HepG2 (cell line): Measurements from ENCODE around the gene IGF2BP3. TPM values are rescaled to one million over a fixed set of nuclear protein-coding genes. Genes with fewer than 3 reads are reported as not detected.

Source experiments
- CEBPB ChIP-seq: IDR thresholded peaks from 2 replicates; pipeline ENCODE4 v1.6.1; 2011; ENCODE audit warnings: low read depth, low read length, improper control_type of control experiment, borderline replicate concordance
- E2F2 ChIP-seq: sonication (generic); formaldehyde crosslinking; IDR thresholded peaks from 2 replicates; pipeline ENCODE4 v1.4.0; 2020; ENCODE audit warnings: missing genetic modification reagents, borderline replicate concordance
- ETV6 ChIP-seq: sonication (generic); formaldehyde crosslinking; conservative IDR thresholded peaks from 2 replicates; pipeline ENCODE4 v1.4.0; 2020; ENCODE audit warnings: missing genetic modification reagents
- FOXP4 ChIP-seq: sonication (generic); formaldehyde crosslinking; IDR thresholded peaks from 2 replicates; pipeline ENCODE4 v1.4.0; 2020; ENCODE audit warnings: missing genetic modification reagents
- HNF4G ChIP-seq, 2 experiments: sonication (generic) in 1 of 2; formaldehyde crosslinking in 1 of 2; IDR thresholded peaks; 2 replicates each; pipeline versions ENCODE4 v1.4.0 to v1.6.1; 2011 to 2020; ENCODE audit warnings: borderline replicate concordance in 2 of 2, low read depth in 2 of 2, mild to moderate bottlenecking in 2 of 2, low read length in 1 of 2, missing genetic modification reagents in 1 of 2, moderate library complexity in 1 of 2
- JARID2 ChIP-seq: sonication (generic); formaldehyde crosslinking; IDR thresholded peaks from 2 replicates; pipeline ENCODE4 v1.8.1; 2023; ENCODE audit warnings: missing genetic modification reagents, inconsistent platforms; ENCODE audit not compliant: insufficient replicate concordance
- LCORL ChIP-seq, 2 experiments: fragments of 450-650 bp in 1 of 2; sonication (generic) in 1 of 2; formaldehyde crosslinking in 1 of 2; IDR thresholded peaks; 2 replicates each; pipeline versions ENCODE4 v1.5.0 to v1.6.1; 2017 to 2020; ENCODE audit warnings: antibody characterized with exemption in 1 of 2, missing genetic modification reagents in 1 of 2
- MTF2 ChIP-seq: sonication (generic); formaldehyde crosslinking; IDR thresholded peaks from 2 replicates; pipeline ENCODE4 v1.5.0; 2020; ENCODE audit warnings: missing genetic modification reagents, borderline replicate concordance
- NR1H2 ChIP-seq: sonication (generic); formaldehyde crosslinking; IDR thresholded peaks from 2 replicates; pipeline ENCODE4 v1.8.1; 2022; ENCODE audit warnings: low read depth, missing genetic modification reagents, borderline replicate concordance
- PAWR ChIP-seq: sonication (generic); formaldehyde crosslinking; IDR thresholded peaks from 2 replicates; pipeline ENCODE4 v1.4.0; 2020; ENCODE audit warnings: missing genetic modification reagents, mild to moderate bottlenecking, borderline replicate concordance
- RARG ChIP-seq: sonication (generic); formaldehyde crosslinking; IDR thresholded peaks from 2 replicates; pipeline ENCODE4 v1.4.0; 2020; ENCODE audit warnings: low read depth, mild to moderate bottlenecking, missing genetic modification reagents
- RFX3 ChIP-seq: IDR thresholded peaks from 2 replicates; pipeline ENCODE4 v1.6.1; 2016; ENCODE audit warnings: missing biosample characterization, missing genetic modification reagents
- RNF2 ChIP-seq: fragments of 450-650 bp; conservative IDR thresholded peaks from 2 replicates; pipeline ENCODE4 v1.6.1; 2016; ENCODE audit warnings: low read depth
- SP5 ChIP-seq: IDR thresholded peaks from 2 replicates; pipeline ENCODE4 v1.6.1; 2016; ENCODE audit warnings: low read depth, borderline replicate concordance
- THAP11 ChIP-seq: IDR thresholded peaks from 2 replicates; pipeline ENCODE4 v1.6.1; 2016; ENCODE audit warnings: missing biosample characterization, missing genetic modification reagents
- ZBTB14 ChIP-seq: sonication (generic); formaldehyde crosslinking; IDR thresholded peaks from 2 replicates; pipeline ENCODE4 v1.4.0; 2020; ENCODE audit warnings: missing genetic modification reagents
- ZBTB7A ChIP-seq: sonication (generic); formaldehyde crosslinking; IDR thresholded peaks from 2 replicates; pipeline ENCODE4 v1.8.0; 2022; ENCODE audit warnings: mild to moderate bottlenecking, missing genetic modification reagents
- ZC3H13 ChIP-seq: sonication (generic); formaldehyde crosslinking; IDR thresholded peaks from 2 replicates; pipeline ENCODE4 v1.8.1; 2023; ENCODE audit warnings: mild to moderate bottlenecking, missing genetic modification reagents, moderate library complexity
- ZFYVE20 ChIP-seq: sonication (generic); formaldehyde crosslinking; IDR thresholded peaks from 2 replicates; pipeline ENCODE4 v1.8.0; 2023; ENCODE audit warnings: low read depth, mild to moderate bottlenecking, moderate library complexity, missing genetic modification reagents, borderline replicate concordance
- ZNF101 ChIP-seq: sonication (generic); formaldehyde crosslinking; IDR thresholded peaks from 2 replicates; pipeline ENCODE4 v1.4.0; 2020; ENCODE audit warnings: mild to moderate bottlenecking, low read depth, missing genetic modification reagents, borderline replicate concordance
- ZNF20 ChIP-seq: sonication (generic); formaldehyde crosslinking; IDR thresholded peaks from 2 replicates; pipeline ENCODE4 v1.4.0; 2020; ENCODE audit warnings: mild to moderate bottlenecking, moderate library complexity, missing genetic modification reagents
- ZNF235 ChIP-seq: sonication (generic); formaldehyde crosslinking; IDR thresholded peaks from 2 replicates; pipeline ENCODE4 v1.8.1; 2023; ENCODE audit warnings: mild to moderate bottlenecking, missing genetic modification reagents, borderline replicate concordance
- ZNF24 ChIP-seq: fragments of 450-650 bp; IDR thresholded peaks from 2 replicates; pipeline ENCODE4 v1.6.1; 2017; ENCODE audit warnings: antibody characterized with exemption, mild to moderate bottlenecking
- ZNF256 ChIP-seq: sonication (generic); formaldehyde crosslinking; conservative IDR thresholded peaks from 2 replicates; pipeline ENCODE4 v1.4.0; 2020; ENCODE audit warnings: missing genetic modification reagents
- ZNF326 ChIP-seq: sonication (generic); formaldehyde crosslinking; IDR thresholded peaks from 2 replicates; pipeline ENCODE4 v1.4.0; 2020; ENCODE audit warnings: missing genetic modification reagents, borderline replicate concordance
- ZNF331 ChIP-seq: sonication (generic); formaldehyde crosslinking; IDR thresholded peaks from 2 replicates; pipeline ENCODE4 v1.4.0; 2020; ENCODE audit warnings: missing genetic modification reagents
- polyA plus RNA-seq, 8 experiments: library from polyadenylated mRNA; depleted of rRNA in 3 of 8; stranded (reverse) in 7 of 8; unstranded in 1 of 8; fragments of >200 nt; fragmentation: Illumina TruSeq in 4 of 8; extraction: Trizol in 4 of 8; gene quantifications; 2 replicates each; pipeline versions ENCODE4 v1.2.1 to v1.2.3, GENCODE V29; 2011 to 2016; ENCODE audit warnings: low read depth in 4 of 8, missing spikeins in 1 of 8, mixed read lengths in 1 of 8; ENCODE audit not compliant: insufficient read depth in 1 of 8
- total RNA-seq, 5 experiments: library from RNA; depleted of rRNA; stranded (reverse); fragments of >200 nt; fragmentation: Illumina TruSeq; extraction: Trizol; gene quantifications; 2 replicates each; pipeline ENCODE4 v1.2.3, GENCODE V29; 2016; ENCODE audit warnings: low read depth in 1 of 5
- TF ChIP-seq, protein P1 (sequence below): IDR thresholded peaks from 2 replicates; pipeline ENCODE4 v1.6.1; 2016; ENCODE audit warnings: mild to moderate bottlenecking, missing biosample characterization, missing genetic modification reagents

Gene IGF2BP3
- total and polyA plus RNA-seq, 2 of the 13 experiments (the other 11 are each of a cell fraction or from before 2014, with no cell fraction given), result 37.7 to 39.5 TPM

GRCh38 chr7:23291957-23292560 is 178.2 kb downstream of the IGF2BP3 start (continued):
- no peak for TF ChIP-seq ZBTB14 (CRISPR knock-in tag)
- TF ChIP-seq ZNF235 (CRISPR knock-in tag), result no peak
- no peak for TF ChIP-seq SP5
- no peak for TF ChIP-seq MTF2
- TF ChIP-seq CEBPB, result no peak
- TF ChIP-seq LCORL (IDR thresholded peaks at IDR 0.05), result peak; percentile 33; the same call in 1 of the 2 replicates
- TF ChIP-seq LCORL (CRISPR knock-in tag; IDR thresholded peaks at IDR 0.05), result peak; percentile 68; the same call in 1 of the 2 replicates
- TF ChIP-seq JARID2 (CRISPR knock-in tag), result no peak
- no peak for TF ChIP-seq NR1H2
- TF ChIP-seq ZNF331 (CRISPR knock-in tag), result no peak
- no peak for TF ChIP-seq ETV6 (CRISPR knock-in tag)
- peak; percentile 64; the same call in 1 of the 2 replicates for TF ChIP-seq HNF4G (IDR thresholded peaks at IDR 0.05; ENCODE audit: borderline replicate concordance, low read depth, low read length)
- no peak for TF ChIP-seq HNF4G (CRISPR knock-in tag; IDR thresholded peaks at IDR 0.05; ENCODE audit: borderline replicate concordance, low read depth)
- no peak for TF ChIP-seq FOXP4 (CRISPR knock-in tag)
- no peak for TF ChIP-seq ZNF256 (CRISPR knock-in tag)
- TF ChIP-seq RARG (CRISPR knock-in tag), result no peak
- TF ChIP-seq ZC3H13 (CRISPR knock-in tag), result no peak
- no peak for TF ChIP-seq ZNF24
- no peak for TF ChIP-seq ZBTB7A
- TF ChIP-seq RFX3 (CRISPR knock-in tag), result no peak
- TF ChIP-seq THAP11, result no peak
- no peak for TF ChIP-seq ZNF326 (CRISPR knock-in tag)
- no peak for TF ChIP-seq RNF2
- TF ChIP-seq ZNF101, result no peak
- no peak for TF ChIP-seq PAWR (CRISPR knock-in tag)
- TF ChIP-seq, protein P1, sequence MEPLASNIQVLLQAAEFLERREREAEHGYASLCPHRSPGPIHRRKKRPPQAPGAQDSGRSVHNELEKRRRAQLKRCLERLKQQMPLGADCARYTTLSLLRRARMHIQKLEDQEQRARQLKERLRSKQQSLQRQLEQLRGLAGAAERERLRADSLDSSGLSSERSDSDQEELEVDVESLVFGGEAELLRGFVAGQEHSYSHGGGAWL (CRISPR knock-in tag), result no peak
- no peak for TF ChIP-seq ZFYVE20 (CRISPR knock-in tag)
- no peak for TF ChIP-seq E2F2 (CRISPR knock-in tag)
- no peak for TF ChIP-seq ZNF20 (CRISPR knock-in tag)
